ENCODE measurements around the gene SPDYE6.

Gene SPDYE6

DNA sequence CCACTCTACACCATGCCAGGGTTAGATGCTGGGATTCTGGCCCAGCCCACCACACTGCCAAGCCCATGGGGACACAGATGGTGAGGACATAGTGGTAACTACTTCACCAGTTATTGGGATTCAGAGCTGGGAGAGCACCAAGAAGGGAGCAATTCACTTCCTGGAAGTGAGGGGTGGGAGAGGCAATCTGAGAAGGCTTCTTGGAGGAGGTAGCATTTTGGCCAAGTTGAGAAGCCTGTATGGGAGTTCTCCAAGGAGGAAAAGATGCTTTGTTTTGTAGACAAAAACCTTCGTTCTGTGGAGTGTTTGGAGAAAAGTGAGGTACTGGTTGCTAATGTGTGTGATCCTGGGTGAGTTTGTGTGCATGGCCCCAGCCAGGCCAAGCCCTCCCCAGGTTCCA is 36.1 kb upstream of the SPDYE6 start:
- H3K4me3 ChIP-seq (ENCODE audit: low read length, poor library complexity, severe bottlenecking), result no peak overlapping the region
- no peaks in the 10 kb centered on the region for H3F3A ChIP-seq (ENCODE audit: low read depth)
- H3K9me3 ChIP-seq (ENCODE audit: insufficient read depth, low read depth, low read length), result no peaks in the 10 kb centered on the region
- H3K9me2 ChIP-seq (replicated peaks; ENCODE audit: low read depth, low read length), result no peaks in the 10 kb centered on the region
- H3K79me2 ChIP-seq (ENCODE audit: insufficient read depth, low read length), result peaks cover 10% of the 10 kb centered on the region
- no peak overlapping the region for H3K4me2 ChIP-seq (ENCODE audit: low read depth, low read length, poor library complexity, severe bottlenecking)
- peaks cover 8% of the 10 kb centered on the region for H4K20me1 ChIP-seq (ENCODE audit: insufficient read depth, low read length, poor library complexity, severe bottlenecking)
- H2AFZ ChIP-seq (ENCODE audit: low read length), result no peak overlapping the region
- peaks cover 5% of the 10 kb centered on the region; the same call in 1 of the 2 replicates for H3K36me3 ChIP-seq (ENCODE audit: insufficient read depth, low read length)
- H3K4me1 ChIP-seq (ENCODE audit: insufficient read depth, low read length, poor library complexity, severe bottlenecking), result peaks cover 9% of the 10 kb centered on the region
- H3K27me3 ChIP-seq (ENCODE audit: insufficient read depth, low read length, poor library complexity, severe bottlenecking), result no peaks in the 10 kb centered on the region
- H3K9ac ChIP-seq (ENCODE audit: low read depth, low read length, poor library complexity, severe bottlenecking), result no peak overlapping the region
- TF ChIP-seq, protein P1, sequence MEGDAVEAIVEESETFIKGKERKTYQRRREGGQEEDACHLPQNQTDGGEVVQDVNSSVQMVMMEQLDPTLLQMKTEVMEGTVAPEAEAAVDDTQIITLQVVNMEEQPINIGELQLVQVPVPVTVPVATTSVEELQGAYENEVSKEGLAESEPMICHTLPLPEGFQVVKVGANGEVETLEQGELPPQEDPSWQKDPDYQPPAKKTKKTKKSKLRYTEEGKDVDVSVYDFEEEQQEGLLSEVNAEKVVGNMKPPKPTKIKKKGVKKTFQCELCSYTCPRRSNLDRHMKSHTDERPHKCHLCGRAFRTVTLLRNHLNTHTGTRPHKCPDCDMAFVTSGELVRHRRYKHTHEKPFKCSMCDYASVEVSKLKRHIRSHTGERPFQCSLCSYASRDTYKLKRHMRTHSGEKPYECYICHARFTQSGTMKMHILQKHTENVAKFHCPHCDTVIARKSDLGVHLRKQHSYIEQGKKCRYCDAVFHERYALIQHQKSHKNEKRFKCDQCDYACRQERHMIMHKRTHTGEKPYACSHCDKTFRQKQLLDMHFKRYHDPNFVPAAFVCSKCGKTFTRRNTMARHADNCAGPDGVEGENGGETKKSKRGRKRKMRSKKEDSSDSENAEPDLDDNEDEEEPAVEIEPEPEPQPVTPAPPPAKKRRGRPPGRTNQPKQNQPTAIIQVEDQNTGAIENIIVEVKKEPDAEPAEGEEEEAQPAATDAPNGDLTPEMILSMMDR (conservative IDR thresholded peaks at IDR 0.05; ENCODE audit: low read length), result no peak
- TF ChIP-seq EZH2phosphoT487 (IDR thresholded peaks at IDR 0.05; ENCODE audit: borderline replicate concordance), result no peak

DNA sequence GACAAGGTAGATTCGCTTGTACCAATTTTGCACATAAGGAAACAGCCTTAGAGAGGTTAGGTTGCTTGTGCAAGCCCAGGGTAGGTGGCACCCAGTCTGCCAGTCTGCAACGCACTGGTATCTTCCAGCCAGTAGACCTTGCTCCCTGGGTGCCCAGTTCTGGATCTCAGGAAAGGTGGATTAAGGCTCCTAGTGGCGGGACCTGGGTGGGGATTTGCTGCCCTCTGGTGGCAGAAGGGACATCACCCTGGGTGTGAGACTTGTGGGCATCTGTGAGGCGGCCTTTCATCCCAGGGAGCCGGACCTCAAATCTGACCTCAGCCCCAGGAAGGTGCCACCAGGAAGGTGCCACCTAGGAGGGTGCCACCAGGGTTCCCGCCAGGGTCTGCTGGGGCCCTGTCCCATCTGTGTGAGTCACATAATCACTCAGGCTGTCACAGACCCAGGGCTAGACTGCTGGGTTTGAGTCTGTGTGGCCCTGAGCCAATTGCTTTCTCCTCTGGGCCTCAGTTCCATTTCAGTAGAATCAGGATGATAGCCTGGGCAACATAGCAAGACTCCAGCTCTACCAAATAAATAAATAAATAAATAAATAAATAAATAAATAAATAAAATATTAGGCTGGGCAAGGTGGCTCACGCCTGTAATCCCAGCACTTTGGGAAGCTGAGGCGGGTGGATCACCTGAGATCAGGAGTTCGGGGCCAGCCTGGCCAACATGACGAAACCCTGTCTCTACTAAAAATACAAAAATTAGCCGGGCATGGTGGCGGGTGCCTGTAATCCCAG is 34.6 kb upstream of the SPDYE6 start:
- Histone ChIP-seq H3F3A (ENCODE audit: low read depth) (no peaks in the 10 kb centered on the region), H3K9me3 (ENCODE audit: insufficient read depth, low read depth, low read length) (no peaks in the 10 kb centered on the region), H3K4me1 (ENCODE audit: insufficient read depth, low read length, poor library complexity, severe bottlenecking) (peaks cover 3% of the 10 kb centered on the region), H3K9ac (ENCODE audit: low read depth, low read length, poor library complexity, severe bottlenecking) (no peak overlapping the region), H3K4me3 (ENCODE audit: low read length, poor library complexity, severe bottlenecking) (no peak overlapping the region), H3K27me3 (ENCODE audit: insufficient read depth, low read length, poor library complexity, severe bottlenecking) (no peaks in the 10 kb centered on the region), H3K4me2 (ENCODE audit: low read depth, low read length, poor library complexity, severe bottlenecking) (no peak overlapping the region), H3K9me2 (replicated peaks; ENCODE audit: low read depth, low read length) (no peaks in the 10 kb centered on the region), H4K20me1 (ENCODE audit: insufficient read depth, low read length, poor library complexity, severe bottlenecking) (no peaks in the 10 kb centered on the region), H3K36me3 (ENCODE audit: insufficient read depth, low read length) (peaks cover 14% of the 10 kb centered on the region; the same call in 1 of the 2 replicates), H3K79me2 (ENCODE audit: insufficient read depth, low read length) (no peaks in the 10 kb centered on the region), H2AFZ (ENCODE audit: low read length) (no peak overlapping the region)
- TF ChIP-seq, protein P1 (conservative IDR thresholded peaks at IDR 0.05; ENCODE audit: low read length), result peak; percentile 85
- TF ChIP-seq EZH2phosphoT487 (IDR thresholded peaks at IDR 0.05; ENCODE audit: borderline replicate concordance), result no peak

DNA sequence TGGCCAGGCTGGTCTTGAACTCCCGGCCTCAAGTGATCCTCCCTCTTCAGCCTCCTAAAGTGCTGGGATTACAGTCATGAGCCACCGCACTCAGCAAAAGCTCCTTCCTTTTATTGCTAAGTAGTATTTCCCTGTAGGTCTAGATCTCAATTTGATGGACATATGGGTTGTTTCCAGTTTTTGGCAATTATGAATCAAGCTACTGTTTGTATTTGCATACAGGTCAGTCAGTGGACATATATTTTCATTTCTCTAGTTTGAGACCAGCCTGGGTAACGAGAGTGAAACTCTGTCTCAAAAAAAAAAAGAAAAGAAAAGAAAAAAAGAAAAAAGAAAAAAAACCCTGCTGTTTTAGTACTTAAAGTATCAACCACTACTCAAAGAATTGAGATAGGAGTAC is 33.6 kb upstream of the SPDYE6 start:
- Histone ChIP-seq H4K20me1 (ENCODE audit: insufficient read depth, low read length, poor library complexity, severe bottlenecking) (no peaks in the 10 kb centered on the region), H3K9me2 (replicated peaks; ENCODE audit: low read depth, low read length) (no peaks in the 10 kb centered on the region), H3K9me3 (ENCODE audit: insufficient read depth, low read depth, low read length) (no peaks in the 10 kb centered on the region), H3K9ac (ENCODE audit: low read depth, low read length, poor library complexity, severe bottlenecking) (no peak overlapping the region), H3K4me2 (ENCODE audit: low read depth, low read length, poor library complexity, severe bottlenecking) (no peak overlapping the region), H3K36me3 (ENCODE audit: insufficient read depth, low read length) (peaks cover 14% of the 10 kb centered on the region; the same call in 1 of the 2 replicates), H3K4me3 (ENCODE audit: low read length, poor library complexity, severe bottlenecking) (no peak overlapping the region), H3F3A (ENCODE audit: low read depth) (no peaks in the 10 kb centered on the region), H3K27me3 (ENCODE audit: insufficient read depth, low read length, poor library complexity, severe bottlenecking) (no peaks in the 10 kb centered on the region), H3K4me1 (ENCODE audit: insufficient read depth, low read length, poor library complexity, severe bottlenecking) (no peaks in the 10 kb centered on the region), H3K79me2 (ENCODE audit: insufficient read depth, low read length) (no peaks in the 10 kb centered on the region), H2AFZ (ENCODE audit: low read length) (no peak overlapping the region)
- no peak for TF ChIP-seq EZH2phosphoT487 (IDR thresholded peaks at IDR 0.05; ENCODE audit: borderline replicate concordance)
- TF ChIP-seq, protein P1 (conservative IDR thresholded peaks at IDR 0.05; ENCODE audit: low read length), result no peak

Measured in Loucy (cell line).